Measurements from ENCODE around the gene ANKZF1.

ANKZF1 gene

GRCh38 chr2:219207884-219208740 is 21.5 kb upstream of the ANKZF1 start:
- peaks cover 4% of the 10 kb centered on the region for H3K36me3 ChIP-seq (ENCODE audit: control insufficient read depth, insufficient read depth, low read length)
- H3K4me1 ChIP-seq (ENCODE audit: control insufficient read depth, insufficient read depth, low read length), result no peaks in the 10 kb centered on the region
- H3K27ac ChIP-seq (ENCODE audit: insufficient read depth, low read depth, low read length, poor library complexity, severe bottlenecking), result no peak overlapping the region
- H3K4me3 ChIP-seq (ENCODE audit: insufficient read depth, low read depth, low read length), result peak overlapping the region; percentile 67
- WGBS, 2 experiments, result 93 to 94% methylated on average over 17 of the region's 17 CpGs
- no peaks in the 10 kb centered on the region for H3K27me3 ChIP-seq (ENCODE audit: control insufficient read depth, insufficient read depth, low read length, poor library complexity, severe bottlenecking)
- H3K9me3 ChIP-seq (ENCODE audit: control insufficient read depth, low read length), result no peaks in the 10 kb centered on the region

- Histone ChIP-seq H3K9me3 (ENCODE audit: control insufficient read depth, low read length) (no peaks in the 10 kb centered on the region), H3K36me3 (ENCODE audit: control insufficient read depth, insufficient read depth, low read length) (peaks cover 4% of the 10 kb centered on the region), H3K4me3 (ENCODE audit: insufficient read depth, low read depth, low read length) (no peak overlapping the region), H3K27ac (ENCODE audit: insufficient read depth, low read depth, low read length, poor library complexity, severe bottlenecking) (no peak overlapping the region), H3K27me3 (ENCODE audit: control insufficient read depth, insufficient read depth, low read length, poor library complexity, severe bottlenecking) (no peaks in the 10 kb centered on the region), H3K4me1 (ENCODE audit: control insufficient read depth, insufficient read depth, low read length) (no peaks in the 10 kb centered on the region)
- WGBS, 2 experiments, result 91 to 95% methylated on average over 18 of the region's 18 CpGs
Measured at GRCh38 chr2:219209236-219210195, 20.1 kb upstream of the ANKZF1 start.

GRCh38 chr2:219210196-219210885 is 19.3 kb upstream of the ANKZF1 start:
- peaks cover 4% of the 10 kb centered on the region for H3K36me3 ChIP-seq (ENCODE audit: control insufficient read depth, insufficient read depth, low read length)
- no peaks in the 10 kb centered on the region for H3K27me3 ChIP-seq (ENCODE audit: control insufficient read depth, insufficient read depth, low read length, poor library complexity, severe bottlenecking)
- 94 to 95% methylated on average over 24 of the region's 24 CpGs for WGBS, 2 experiments
- H3K27ac ChIP-seq (ENCODE audit: insufficient read depth, low read depth, low read length, poor library complexity, severe bottlenecking), result no peak overlapping the region
- H3K4me3 ChIP-seq (ENCODE audit: insufficient read depth, low read depth, low read length), result no peak overlapping the region
- H3K9me3 ChIP-seq (ENCODE audit: control insufficient read depth, low read length), result no peaks in the 10 kb centered on the region
- H3K4me1 ChIP-seq (ENCODE audit: control insufficient read depth, insufficient read depth, low read length), result no peaks in the 10 kb centered on the region

GRCh38 chr2:219210886-219211362 is 18.7 kb upstream of the ANKZF1 start:
- WGBS, 2 experiments, result 95 to 96% methylated on average over 9 of the region's 9 CpGs
- Histone ChIP-seq H3K9me3 (ENCODE audit: control insufficient read depth, low read length) (no peaks in the 10 kb centered on the region), H3K27ac (ENCODE audit: insufficient read depth, low read depth, low read length, poor library complexity, severe bottlenecking) (no peak overlapping the region), H3K4me3 (ENCODE audit: insufficient read depth, low read depth, low read length) (no peak overlapping the region), H3K27me3 (ENCODE audit: control insufficient read depth, insufficient read depth, low read length, poor library complexity, severe bottlenecking) (no peaks in the 10 kb centered on the region), H3K4me1 (ENCODE audit: control insufficient read depth, insufficient read depth, low read length) (no peaks in the 10 kb centered on the region), H3K36me3 (ENCODE audit: control insufficient read depth, insufficient read depth, low read length) (peaks cover 4% of the 10 kb centered on the region)

- Histone ChIP-seq H3K9me3 (ENCODE audit: control insufficient read depth, low read length) (no peaks in the 10 kb centered on the region), H3K27me3 (ENCODE audit: control insufficient read depth, insufficient read depth, low read length, poor library complexity, severe bottlenecking) (no peaks in the 10 kb centered on the region), H3K27ac (ENCODE audit: insufficient read depth, low read depth, low read length, poor library complexity, severe bottlenecking) (no peak overlapping the region), H3K4me3 (ENCODE audit: insufficient read depth, low read depth, low read length) (no peak overlapping the region), H3K36me3 (ENCODE audit: control insufficient read depth, insufficient read depth, low read length) (peaks cover 4% of the 10 kb centered on the region), H3K4me1 (ENCODE audit: control insufficient read depth, insufficient read depth, low read length) (no peaks in the 10 kb centered on the region)
- WGBS, 2 experiments, result 92 to 97% methylated on average over 8 of the region's 8 CpGs
Measured at GRCh38 chr2:219213026-219213415, 16.6 kb upstream of the ANKZF1 start.

- H3K27ac ChIP-seq (ENCODE audit: insufficient read depth, low read depth, low read length, poor library complexity, severe bottlenecking), result no peak overlapping the region
- no peaks in the 10 kb centered on the region for H3K4me1 ChIP-seq (ENCODE audit: control insufficient read depth, insufficient read depth, low read length)
- no peak overlapping the region for H3K4me3 ChIP-seq (ENCODE audit: insufficient read depth, low read depth, low read length)
- H3K36me3 ChIP-seq (ENCODE audit: control insufficient read depth, insufficient read depth, low read length), result peaks cover 1% of the 10 kb centered on the region
- WGBS, 2 experiments, result 94 to 96% methylated on average over 10 of the region's 10 CpGs
- H3K27me3 ChIP-seq (ENCODE audit: control insufficient read depth, insufficient read depth, low read length, poor library complexity, severe bottlenecking), result no peaks in the 10 kb centered on the region
- no peaks in the 10 kb centered on the region for H3K9me3 ChIP-seq (ENCODE audit: control insufficient read depth, low read length)
Measured at GRCh38 chr2:219213486-219214071, 16.0 kb upstream of the ANKZF1 start.

GRCh38 chr2:219214141-219214540 is 15.5 kb upstream of the ANKZF1 start:
- H3K4me1 ChIP-seq (ENCODE audit: control insufficient read depth, insufficient read depth, low read length), result no peaks in the 10 kb centered on the region
- H3K9me3 ChIP-seq (ENCODE audit: control insufficient read depth, low read length), result no peaks in the 10 kb centered on the region
- H3K27ac ChIP-seq (ENCODE audit: insufficient read depth, low read depth, low read length, poor library complexity, severe bottlenecking), result no peak overlapping the region
- WGBS, 2 experiments, result 96 to 97% methylated on average over 15 of the region's 15 CpGs
- H3K36me3 ChIP-seq (ENCODE audit: control insufficient read depth, insufficient read depth, low read length), result no peaks in the 10 kb centered on the region
- no peaks in the 10 kb centered on the region for H3K27me3 ChIP-seq (ENCODE audit: control insufficient read depth, insufficient read depth, low read length, poor library complexity, severe bottlenecking)
- no peak overlapping the region for H3K4me3 ChIP-seq (ENCODE audit: insufficient read depth, low read depth, low read length)

- Histone ChIP-seq H3K27me3 (ENCODE audit: control insufficient read depth, insufficient read depth, low read length, poor library complexity, severe bottlenecking) (no peaks in the 10 kb centered on the region), H3K9me3 (ENCODE audit: control insufficient read depth, low read length) (no peaks in the 10 kb centered on the region), H3K4me3 (ENCODE audit: insufficient read depth, low read depth, low read length) (no peak overlapping the region), H3K36me3 (ENCODE audit: control insufficient read depth, insufficient read depth, low read length) (peaks cover 2% of the 10 kb centered on the region), H3K27ac (ENCODE audit: insufficient read depth, low read depth, low read length, poor library complexity, severe bottlenecking) (no peak overlapping the region), H3K4me1 (ENCODE audit: control insufficient read depth, insufficient read depth, low read length) (no peaks in the 10 kb centered on the region)
- 95 to 97% methylated on average over 6 of the region's 6 CpGs for WGBS, 2 experiments
Measured at GRCh38 chr2:219214786-219215185, 14.8 kb upstream of the ANKZF1 start.

- H3K27me3 ChIP-seq (ENCODE audit: control insufficient read depth, insufficient read depth, low read length, poor library complexity, severe bottlenecking), result no peaks in the 10 kb centered on the region
- H3K36me3 ChIP-seq (ENCODE audit: control insufficient read depth, insufficient read depth, low read length), result peaks cover 8% of the 10 kb centered on the region
- no peak overlapping the region for H3K4me3 ChIP-seq (ENCODE audit: insufficient read depth, low read depth, low read length)
- WGBS, 2 experiments, result 95% methylated on average over 27 of the region's 27 CpGs
- H3K9me3 ChIP-seq (ENCODE audit: control insufficient read depth, low read length), result no peaks in the 10 kb centered on the region
- H3K27ac ChIP-seq (ENCODE audit: insufficient read depth, low read depth, low read length, poor library complexity, severe bottlenecking), result no peak overlapping the region
- no peaks in the 10 kb centered on the region for H3K4me1 ChIP-seq (ENCODE audit: control insufficient read depth, insufficient read depth, low read length)
Measured at GRCh38 chr2:219215871-219216534, 13.6 kb upstream of the ANKZF1 start.
